Caco-2 (cell line): ENCODE results near the gene MICU1. TPM values are rescaled to one million over a fixed set of nuclear protein-coding genes. Genes with fewer than 3 reads are reported as not detected.

Source experiments
- BruUV-seq: library from RNA; stranded (reverse); fragments of 400-500 nt; replicated peaks from 2 replicates; lab custom pipeline; 2021; lab: Mats Ljungman, UMichigan
- CTCF ChIA-PET: fragments of 300-600 bp; sonication (Branson Sonifier 250); formaldehyde crosslinking; loops from one replicate; lab custom pipeline; 2022; ENCODE audit warnings: antibody characterized with exemption; lab: Charles Lee
- POLR2A ChIA-PET: fragments of 300-600 bp; sonication (Branson Sonifier 250); formaldehyde crosslinking; loops from one replicate; lab custom pipeline; 2022; ENCODE audit warnings: antibody characterized with exemption; lab: Charles Lee
- DNase-seq, 2 experiments: peaks; one replicate each; pipeline versions ENCODE4 v3.0.0 to v3.0.0-alpha.2; 2020 to 2022
- H3K27me3 ChIP-seq: replicated peaks from 2 replicates; pipeline ENCODE4 v1.6.0; 2011; ENCODE audit warnings: low read length; ENCODE audit not compliant: control insufficient read depth, insufficient read depth
- H3K36me3 ChIP-seq: 2 replicates; pipeline ENCODE4 v1.5.1; 2011; ENCODE audit warnings: low read length; ENCODE audit not compliant: control insufficient read depth, insufficient read depth
- H3K4me1 ChIP-seq: fragments of 250-450 bp; sonication (Bioruptor Pico); 2 replicates; pipeline ENCODE4 v1.5.1; 2020; ENCODE audit warnings: mild to moderate bottlenecking
- H3K4me3 ChIP-seq: 2 replicates; pipeline ENCODE4 v1.5.1; 2011; ENCODE audit warnings: low read depth, mild to moderate bottlenecking, control low read depth, low read length
- H3K9me3 ChIP-seq: fragments of 250-450 bp; sonication (Bioruptor Pico); 2 replicates; pipeline ENCODE4 v1.5.1; 2020; ENCODE audit warnings: mild to moderate bottlenecking, moderate library complexity
- H3K27ac Mint-ChIP-seq: one replicate; pipeline ENCODE4 v1.8.0; 2022; ENCODE audit warnings: mixed read lengths; ENCODE audit not compliant: unreplicated experiment
- H3K27me3 Mint-ChIP-seq: one replicate; pipeline ENCODE4 v1.8.0; 2022; ENCODE audit warnings: mixed read lengths; ENCODE audit not compliant: insufficient read depth, unreplicated experiment
- H3K36me3 Mint-ChIP-seq: one replicate; pipeline ENCODE4 v1.8.0; 2022; ENCODE audit warnings: mild to moderate bottlenecking, mixed read lengths; ENCODE audit not compliant: insufficient read depth, unreplicated experiment
- H3K4me1 Mint-ChIP-seq: one replicate; pipeline ENCODE4 v1.8.0; 2022; ENCODE audit warnings: low read depth, mixed read lengths; ENCODE audit not compliant: unreplicated experiment
- H3K4me3 Mint-ChIP-seq: one replicate; pipeline ENCODE4 v1.8.0; 2022; ENCODE audit warnings: mild to moderate bottlenecking, moderate library complexity, mixed read lengths; ENCODE audit not compliant: unreplicated experiment
- H3K9me3 Mint-ChIP-seq: one replicate; pipeline ENCODE4 v1.8.0; 2022; ENCODE audit warnings: mixed read lengths; ENCODE audit not compliant: unreplicated experiment
- CTCF ChIP-seq, 2 experiments: fragments of 200-600 bp in 1 of 2; IDR thresholded peaks; 1 replicate in 1 of 2; 2 replicates in 1 of 2; pipeline versions ENCODE4 v1.5.1 to v1.8.0; 2011 to 2022; ENCODE audit warnings: antibody characterized with exemption in 1 of 2, control low read depth in 1 of 2, inconsistent platforms in 1 of 2, low read depth in 1 of 2, low read length in 1 of 2, mild to moderate bottlenecking in 1 of 2, moderate library complexity in 1 of 2; ENCODE audit not compliant: insufficient read depth in 1 of 2, severe bottlenecking in 1 of 2, unreplicated experiment in 1 of 2
- intact Hi-C: fragments of 100-400 bp; cut with micrococcal nuclease; formaldehyde crosslinking; loops from one replicate; pipeline ENCODE4 v1.10.0; 2022; ENCODE audit not compliant: unreplicated experiment
- total RNA-seq: library from RNA; stranded (reverse); gene quantifications from 2 replicates; pipeline ENCODE4 v1.2.3, GENCODE V29; 2022

The MICU1 gene
- total RNA-seq, 1 experiment from 2014 or later, result 83.2 TPM

GRCh38 chr10:72333112-72334015 lies 292.5 kb downstream of the MICU1 start:
- CTCF ChIA-PET, result interaction anchor here (0.6 kb wide), 1 partner anchor 544 kb away, joined by 3 read pairs; no protein-coding TSS in a partner anchor
- Histone ChIP-seq H3K9me3 (no peaks in the 10 kb centered on the region), H3K4me3 (no peak overlapping the region), H3K27me3 (no peaks in the 10 kb centered on the region), H3K36me3 (peaks cover 2% of the 10 kb centered on the region; the same call in 1 of the 2 replicates), H3K4me1 (0 out of 2 replicates have a peak, but pooled peaks cover 5% of the 10 kb centered on the region)
- TF ChIP-seq CTCF (IDR thresholded peaks at IDR 0.05; ENCODE audit: insufficient read depth in 1 of 2, low read depth in 1 of 2, low read length in 1 of 2, severe bottlenecking in 1 of 2, unreplicated experiment in 1 of 2), result no peak
- Mint-ChIP-seq H3K27ac (peak overlapping the region; percentile 54), H3K36me3 (peaks cover 49% of the 10 kb centered on the region), H3K4me3 (no peak overlapping the region), H3K27me3 (no peaks in the 10 kb centered on the region), H3K4me1 (peaks cover 7% of the 10 kb centered on the region), H3K9me3 (no peaks in the 10 kb centered on the region)
- intact Hi-C loops, result no loop called here
- no peak for DNase-seq
- no TSS peak for BruUV-seq
- POLR2A ChIA-PET, result no interaction called here

- intact Hi-C loops, result no loop called here
- H3K4me1 Mint-ChIP-seq, result peaks cover 14% of the 10 kb centered on the region
Measured at GRCh38 chr10:72332423-72333111, 293.3 kb downstream of the MICU1 start.

More at GRCh38 chr10:72332423-72333111, 293.3 kb downstream of the MICU1 start:
- Mint-ChIP-seq H3K36me3 (peaks cover 41% of the 10 kb centered on the region), H3K9me3 (no peaks in the 10 kb centered on the region), H3K27ac (no peak overlapping the region), H3K27me3 (no peaks in the 10 kb centered on the region), H3K4me3 (no peak overlapping the region)
- no peak for TF ChIP-seq CTCF (IDR thresholded peaks at IDR 0.05; ENCODE audit: insufficient read depth in 1 of 2, low read depth in 1 of 2, low read length in 1 of 2, severe bottlenecking in 1 of 2, unreplicated experiment in 1 of 2)
- CTCF ChIA-PET, result interaction anchor here (0.6 to 1.0 kb wide), 3 partner anchors 13 to 545 kb away, joined by 3 to 8 read pairs (median 5); no protein-coding TSS in a partner anchor
- Histone ChIP-seq H3K27me3 (no peaks in the 10 kb centered on the region), H3K9me3 (no peaks in the 10 kb centered on the region), H3K4me1 (0 out of 2 replicates have a peak, but pooled peaks cover 8% of the 10 kb centered on the region), H3K4me3 (no peak overlapping the region), H3K36me3 (0 out of 2 replicates have a peak, but pooled peaks cover 2% of the 10 kb centered on the region)
- BruUV-seq, result no TSS peak
- POLR2A ChIA-PET, result interaction anchor here (1.1 kb wide), 1 partner anchor 11 kb away, joined by 7 read pairs; no protein-coding TSS in a partner anchor
- no peak for DNase-seq
